Measurements from ENCODE around the gene MTMR12. TPM values are rescaled to one million over a fixed set of nuclear protein-coding genes. Genes with fewer than 3 reads are reported as not detected.

MTMR12 gene
- total RNA-seq (2014; rRNA removed; shearing (Covaris generic)) (47.4 and 51.6 TPM in 2 replicates), polyA plus RNA-seq (2016; fragmentation: Nextera tagmentation; extraction: Ambion mirVana) (17.7 and 18.3 TPM in 2 replicates)
- long read RNA-seq, full-length matches to known transcripts = 1 of 2 reads
- long read RNA-seq, partial matches to known transcripts = 0 of 2 reads
- long read RNA-seq, other reads (novel, unspliced or antisense) = 1 of 2 reads

GRCh38 chr5:32312595-32313332 is at the start of gene MTMR12:
TSS of gene MTMR12 (minus strand) at chr5:32312939. CDS start at chr5:32312838, 101 bp downstream.
- DNase-seq (ENCODE audit: low spot score) (peak; percentile 100), ATAC-seq (peak; percentile 93)
- Mint-ChIP-seq H3K4me3 (peak within 1 kb of the TSS; percentile 91), H3K27me3 (ENCODE audit: insufficient read depth, low read depth, poor library complexity) (peaks cover 6% of the 10 kb centered on the region), H3K27ac (peak within 1 kb of the TSS; percentile 95), H3K9me3 (no peaks in the 10 kb centered on the region), H3K36me3 (ENCODE audit: low read depth) (peaks cover 15% of the 10 kb centered on the region), H3K4me1 (peaks cover 27% of the 10 kb centered on the region)
- Histone ChIP-seq H3K36me3 (ENCODE audit: insufficient read depth) (no peaks in the 10 kb centered on the region), H3K9me2 (ENCODE audit: insufficient read depth) (no peaks in the 10 kb centered on the region), H4K20me1 (replicated peaks; ENCODE audit: insufficient read depth) (peaks cover 24% of the 10 kb centered on the region; the same call in 1 of the 2 replicates), H3F3A (replicated peaks; ENCODE audit: low read depth) (peaks cover 4% of the 10 kb centered on the region; the same call in 1 of the 2 replicates), H3K4me1 (ENCODE audit: insufficient read depth) (peaks cover 11% of the 10 kb centered on the region; the same call in 1 of the 2 replicates), H3K4me3 (peak within 1 kb of the TSS; percentile 91), H2AFZ (peak within 1 kb of the TSS; percentile 0; the same call in 1 of the 2 replicates), H3K27ac (ENCODE audit: low read depth) (peak within 1 kb of the TSS; percentile 83), H3K27me3 (ENCODE audit: insufficient read depth) (no peaks in the 10 kb centered on the region), H3K79me2 (replicated peaks; ENCODE audit: insufficient read depth) (peaks cover 48% of the 10 kb centered on the region), H3K4me2 (peak within 1 kb of the TSS; percentile 96)
- TF ChIP-seq JUNB (IDR thresholded peaks at IDR 0.05; ENCODE audit: unreplicated experiment) = no peak
- TF ChIP-seq CREB1 (CRISPR knock-in tag; IDR thresholded peaks at IDR 0.05; ENCODE audit: low read depth) = peak; percentile 52; the same call in 1 of the 2 replicates
- peak; percentile 86 for TF ChIP-seq POLR2AphosphoS5 (IDR thresholded peaks at IDR 0.05; ENCODE audit: low read depth)
- TF ChIP-seq EZH2 (IDR thresholded peaks at IDR 0.05; ENCODE audit: low read depth, unreplicated experiment) = no peak

GRCh38 chr5:32362527-32362926 is 49.8 kb upstream of the MTMR12 start:
- TF ChIP-seq EZH2phosphoT487 (IDR thresholded peaks at IDR 0.05; ENCODE audit: unreplicated experiment) (no peak), CREB1 (CRISPR knock-in tag; IDR thresholded peaks at IDR 0.05; ENCODE audit: low read depth) (no peak), EZH2 (IDR thresholded peaks at IDR 0.05; ENCODE audit: low read depth, unreplicated experiment) (no peak), ZNF462 (CRISPR knock-in tag; IDR thresholded peaks at IDR 0.05) (no peak)
- TF ChIP-seq, protein P1, sequence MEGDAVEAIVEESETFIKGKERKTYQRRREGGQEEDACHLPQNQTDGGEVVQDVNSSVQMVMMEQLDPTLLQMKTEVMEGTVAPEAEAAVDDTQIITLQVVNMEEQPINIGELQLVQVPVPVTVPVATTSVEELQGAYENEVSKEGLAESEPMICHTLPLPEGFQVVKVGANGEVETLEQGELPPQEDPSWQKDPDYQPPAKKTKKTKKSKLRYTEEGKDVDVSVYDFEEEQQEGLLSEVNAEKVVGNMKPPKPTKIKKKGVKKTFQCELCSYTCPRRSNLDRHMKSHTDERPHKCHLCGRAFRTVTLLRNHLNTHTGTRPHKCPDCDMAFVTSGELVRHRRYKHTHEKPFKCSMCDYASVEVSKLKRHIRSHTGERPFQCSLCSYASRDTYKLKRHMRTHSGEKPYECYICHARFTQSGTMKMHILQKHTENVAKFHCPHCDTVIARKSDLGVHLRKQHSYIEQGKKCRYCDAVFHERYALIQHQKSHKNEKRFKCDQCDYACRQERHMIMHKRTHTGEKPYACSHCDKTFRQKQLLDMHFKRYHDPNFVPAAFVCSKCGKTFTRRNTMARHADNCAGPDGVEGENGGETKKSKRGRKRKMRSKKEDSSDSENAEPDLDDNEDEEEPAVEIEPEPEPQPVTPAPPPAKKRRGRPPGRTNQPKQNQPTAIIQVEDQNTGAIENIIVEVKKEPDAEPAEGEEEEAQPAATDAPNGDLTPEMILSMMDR (conservative IDR thresholded peaks at IDR 0.05; ENCODE audit: low read depth in 2 of 2) = no peak
- no peaks in the 10 kb centered on the region for H3K27me3 ChIP-seq (ENCODE audit: insufficient read depth)
- peaks cover 16% of the 10 kb centered on the region for H3K36me3 Mint-ChIP-seq (ENCODE audit: low read depth)
- H4K20me1 ChIP-seq (replicated peaks; ENCODE audit: insufficient read depth) = no peaks in the 10 kb centered on the region; the same call in 1 of the 2 replicates
- peaks cover 21% of the 10 kb centered on the region; the same call in 2 of the 3 replicates for H3K4me1 Mint-ChIP-seq
- H3K36me3 ChIP-seq (ENCODE audit: insufficient read depth) = peaks cover 15% of the 10 kb centered on the region; the same call in 1 of the 2 replicates
- H3K9me3 Mint-ChIP-seq = peaks cover 3% of the 10 kb centered on the region; the same call in 1 of the 3 replicates
- H3K4me1 ChIP-seq (ENCODE audit: insufficient read depth) = peaks cover 20% of the 10 kb centered on the region
- no peak for ATAC-seq
- H2AFZ ChIP-seq = no peak overlapping the region
- no peak overlapping the region for H3K4me3 ChIP-seq
- H3K79me2 ChIP-seq (replicated peaks; ENCODE audit: insufficient read depth) = no peaks in the 10 kb centered on the region
- no peak overlapping the region for H3K4me3 Mint-ChIP-seq
- H3K27ac ChIP-seq (ENCODE audit: low read depth) = no peak overlapping the region
- no peaks in the 10 kb centered on the region; the same call in 1 of the 2 replicates for H3F3A ChIP-seq (replicated peaks; ENCODE audit: low read depth)
- H3K27me3 Mint-ChIP-seq (ENCODE audit: insufficient read depth, low read depth, poor library complexity) = no peaks in the 10 kb centered on the region
- no peak overlapping the region for H3K4me2 ChIP-seq
- DNase-seq (ENCODE audit: low spot score) = no peak
- no peak overlapping the region for H3K27ac Mint-ChIP-seq
- 0 out of 2 replicates have a peak, but pooled peaks cover 3% of the 10 kb centered on the region for H3K9me2 ChIP-seq (ENCODE audit: insufficient read depth)

Measured in GM23338 (cell line).